Small intestine (tissue), 7 donors: ENCODE results near the gene SPAG5. TPM values are rescaled to one million over a fixed set of nuclear protein-coding genes. Genes with fewer than 3 reads are reported as not detected.
A peak's percentile ranks its signal among the peaks of the same experiment; 100 is the strongest.

Experiments used
- DNase-seq, 2 donors: peaks; one replicate each; pipeline versions ENCODE4 v3.0.0 to v3.0.0-alpha.2; 2013
- FAIRE-seq: peaks from 2 replicates; lab custom pipeline; 2012; peaks lifted over from hg19 to GRCh38; lab: Jason Lieb, UNC
- H3K27ac ChIP-seq, 3 donors: one replicate each; pipeline ENCODE4 v1.5.1; 2013; ENCODE audit warnings: low read length in 2 of 3, mild to moderate bottlenecking in 2 of 3, control low read depth in 1 of 3, inconsistent platforms in 1 of 3, low read depth in 1 of 3, moderate library complexity in 1 of 3
- H3K27me3 ChIP-seq, 3 donors: one replicate each; pipeline ENCODE4 v1.6.1; 2013; ENCODE audit warnings: low read length in 3 of 3, inconsistent platforms in 1 of 3; ENCODE audit not compliant: control insufficient read depth in 3 of 3, insufficient read depth in 3 of 3
- H3K36me3 ChIP-seq, 3 donors: one replicate each; pipeline ENCODE4 v1.6.1; 2013; ENCODE audit warnings: low read length in 3 of 3, inconsistent platforms in 1 of 3, low read depth in 1 of 3, mild to moderate bottlenecking in 1 of 3, moderate library complexity in 1 of 3; ENCODE audit not compliant: control insufficient read depth in 3 of 3, insufficient read depth in 2 of 3
- H3K4me1 ChIP-seq, 3 donors: one replicate each; pipeline ENCODE4 v1.6.1; 2013; ENCODE audit warnings: low read length in 2 of 3, inconsistent platforms in 1 of 3, low read depth in 1 of 3, mild to moderate bottlenecking in 1 of 3, moderate library complexity in 1 of 3; ENCODE audit not compliant: control insufficient read depth in 3 of 3, insufficient read depth in 2 of 3
- H3K4me3 ChIP-seq, 3 donors: one replicate each; pipeline ENCODE4 v1.5.1; 2013; ENCODE audit warnings: low read length in 3 of 3, control low read depth in 1 of 3, inconsistent platforms in 1 of 3, low read depth in 1 of 3, mild to moderate bottlenecking in 1 of 3, moderate library complexity in 1 of 3
- H3K9me3 ChIP-seq, 2 donors: one replicate each; pipeline ENCODE4 v1.6.1; 2013; ENCODE audit warnings: low read depth in 1 of 2, low read length in 1 of 2; ENCODE audit not compliant: control insufficient read depth in 2 of 2, insufficient read depth in 1 of 2
- WGBS, 3 donors: extraction: QIAGEN DNeasy Blood & Tissue Kit; methylation state at CpG; one replicate each; pipeline ENCODE4 v1.1.7; 2013; 5-methylcytosine and 5-hydroxymethylcytosine counted together
- polyA plus RNA-seq, 4 donors: library from polyadenylated mRNA; stranded (reverse) in 3 of 4; unstranded in 1 of 4; fragments of 200-250 nt in 3 of 4; fragments of 120-200 nt in 1 of 4; gene quantifications; one replicate each; pipeline versions ENCODE4 v1.2.1 to v1.2.3, GENCODE V29; 2013
- donor health status: healthy with polysubstance abuse.
- donor health status: control.
- donor health status: control.
- donor health status: Bipolar disorder and iron deficiency.
- donor health status: healthy.

SPAG5 gene
- polyA plus RNA-seq, 4 donors, result 20.3 to 39.3 (median 35.4) TPM

- peaks cover 9 to 52% (median 22%) of the 10 kb centered on the region in 3 donors for H3K36me3 ChIP-seq
These were observed 35.4 kb downstream of the SPAG5 start for GRCh38 chr17:28563475-28563874.

GRCh38 chr17:28555022-28555421 is 43.8 kb downstream of the SPAG5 start:
- H3K4me3 ChIP-seq, result no peak overlapping the region
- no peak for FAIRE-seq
- DNase-seq, result no peak
- WGBS, 3 donors, result 96 to 100% (median 99%) methylated on average over 3 of the region's 3 CpGs
- no peak overlapping the region for H3K27ac ChIP-seq
- peaks cover 0 to 35% (median 0%) of the 10 kb centered on the region in 3 donors for H3K4me1 ChIP-seq
- H3K27me3 ChIP-seq, result no peaks in the 10 kb centered on the region
- H3K36me3 ChIP-seq, result peaks cover 3 to 57% (median 15%) of the 10 kb centered on the region in 3 donors
- no peaks in the 10 kb centered on the region for H3K9me3 ChIP-seq

More at GRCh38 chr17:28563475-28563874, 35.4 kb downstream of the SPAG5 start:
- H3K27me3 ChIP-seq, result no peaks in the 10 kb centered on the region
- no peaks in the 10 kb centered on the region for H3K9me3 ChIP-seq
- H3K4me3 ChIP-seq, result no peak overlapping the region
- no peak for DNase-seq
- FAIRE-seq, result no peak
- WGBS, 3 donors, result 90 to 100% (median 92%) methylated on average over 3 of the region's 3 CpGs
- H3K27ac ChIP-seq, result no peak overlapping the region
- H3K4me1 ChIP-seq, result no peaks in the 10 kb centered on the region

- 82 to 93% (median 82%) methylated on average over 6 of the region's 6 CpGs for WGBS, 3 donors
- Histone ChIP-seq H3K4me3 (no peak overlapping the region), H3K36me3 (peaks cover 0 to 56% (median 15%) of the 10 kb centered on the region in 3 donors), H3K9me3 (no peaks in the 10 kb centered on the region), H3K4me1 (peaks cover 0 to 39% (median 0%) of the 10 kb centered on the region in 3 donors), H3K27ac (no peak overlapping the region), H3K27me3 (no peaks in the 10 kb centered on the region)
- FAIRE-seq (no peak), DNase-seq (peak in 1 of 2 donors; percentile 13)
These were observed 44.3 kb downstream of the SPAG5 start for GRCh38 chr17:28554565-28554964.

- Histone ChIP-seq H3K4me1 (peaks cover 0 to 46% (median 0%) of the 10 kb centered on the region in 3 donors), H3K27me3 (no peaks in the 10 kb centered on the region), H3K27ac (peak overlapping the region in 1 of 3 donors; percentile 68), H3K4me3 (peak overlapping the region in 1 of 3 donors; percentile 30), H3K9me3 (no peaks in the 10 kb centered on the region), H3K36me3 (peaks cover 0 to 60% (median 14%) of the 10 kb centered on the region in 3 donors)
- 85 to 93% (median 91%) methylated on average over 5 of the region's 5 CpGs for WGBS, 3 donors
- DNase-seq (no peak), FAIRE-seq (no peak)
These were observed 45.8 kb downstream of the SPAG5 start for GRCh38 chr17:28553000-28553505.

GRCh38 chr17:28552176-28552999 is 46.4 kb downstream of the SPAG5 start, which contains the start of gene UNC119:
Gene UNC119 (minus strand): TSS chr17:28552624. CDS start chr17:28552557, 67 bp downstream.
- 1 to 3% (median 2%) methylated on average over 47 to 67 of the region's 67 CpGs for WGBS, 3 donors

GRCh38 chr17:28551421-28552175 is 47.2 kb downstream of the SPAG5 start:
- H3K4me1 ChIP-seq, result peaks cover 0 to 50% (median 0%) of the 10 kb centered on the region in 3 donors
- H3K27me3 ChIP-seq, result no peaks in the 10 kb centered on the region
- FAIRE-seq, result no peak
- peak in 1 of 2 donors; percentile 66 for DNase-seq
- peak overlapping the region; percentile 62 to 77 (median 63) for H3K4me3 ChIP-seq
- peaks cover 0 to 68% (median 10%) of the 10 kb centered on the region in 3 donors for H3K36me3 ChIP-seq
- H3K27ac ChIP-seq, result peak overlapping the region in 1 of 3 donors; percentile 69
- no peaks in the 10 kb centered on the region for H3K9me3 ChIP-seq
- 14 to 16% (median 16%) methylated on average over 10 of the region's 10 CpGs for WGBS, 3 donors

More at GRCh38 chr17:28552176-28552999, 46.4 kb downstream of the SPAG5 start, which contains the start of gene UNC119:
- peak; percentile 82 to 90 for DNase-seq
- Histone ChIP-seq H3K4me3 (peak within 1 kb of the TSS; percentile 62 to 77 (median 63)), H3K27ac (peak within 1 kb of the TSS in 2 of 3 donors; percentile 60 to 69), H3K4me1 (peaks cover 0 to 47% (median 0%) of the 10 kb centered on the region in 3 donors), H3K36me3 (peaks cover 0 to 65% (median 11%) of the 10 kb centered on the region in 3 donors), H3K27me3 (no peaks in the 10 kb centered on the region), H3K9me3 (no peaks in the 10 kb centered on the region)
- no peak for FAIRE-seq

- DNase-seq (no peak), FAIRE-seq (no peak)
- Histone ChIP-seq H3K36me3 (peaks cover 0 to 67% (median 7%) of the 10 kb centered on the region in 3 donors), H3K4me3 (no peak overlapping the region), H3K27me3 (no peaks in the 10 kb centered on the region), H3K27ac (no peak overlapping the region), H3K4me1 (peaks cover 0 to 50% (median 0%) of the 10 kb centered on the region in 3 donors), H3K9me3 (no peaks in the 10 kb centered on the region)
- WGBS, 3 donors, result 91 to 100% (median 100%) methylated on average over 1 of the region's 1 CpG
These were observed 48.0 kb downstream of the SPAG5 start for GRCh38 chr17:28550858-28551257.
